T follicular helper cell (primary cell): Measurements from ENCODE around the gene C5orf34.
"Not testable (repeated sequence)": the region's sequence is repeated elsewhere in the genome, so short reads cannot be mapped to it uniquely, and the experiment has no call there.

Experiments
- DNase-seq: peaks from one replicate; pipeline ENCODE4 v3.0.0-alpha.2; 2020; ENCODE audit warnings: low read depth
- total RNA-seq, 2 experiments: gene quantifications; one replicate each; lab custom pipeline; 2026; lab: John Stamatoyannopoulos, UW

The C5orf34 gene, protein sequence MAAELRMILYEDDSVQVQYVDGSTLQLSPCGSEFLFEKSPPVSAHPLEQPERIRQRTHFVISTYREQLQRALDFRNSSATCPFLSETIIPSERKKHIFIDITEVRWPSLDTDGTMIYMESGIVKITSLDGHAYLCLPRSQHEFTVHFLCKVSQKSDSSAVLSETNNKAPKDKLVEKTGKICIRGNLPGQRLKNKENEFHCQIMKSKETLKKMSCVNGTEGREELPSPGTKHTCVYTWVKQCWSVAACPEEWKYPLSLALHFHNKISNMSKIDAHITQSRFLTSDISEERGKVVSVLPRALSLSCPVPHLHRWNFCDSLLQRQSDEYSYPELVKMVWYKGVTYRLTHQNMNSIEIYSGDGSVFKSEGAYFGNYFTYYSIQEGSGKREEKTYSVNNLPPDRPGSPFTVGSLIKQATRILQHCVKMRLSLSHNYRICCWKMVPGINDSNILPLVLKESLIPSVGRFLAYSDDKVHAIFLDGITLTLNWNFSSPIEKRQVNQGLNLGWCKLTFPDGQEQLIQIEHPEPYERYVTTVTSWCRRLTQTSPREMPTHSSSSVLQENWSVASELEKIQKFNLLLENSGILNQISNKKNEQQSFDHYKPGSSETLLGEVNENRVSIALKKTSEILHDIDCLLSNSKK
- total RNA-seq: 4.3 to 4.5 reads per million in 2 experiments

DNA sequence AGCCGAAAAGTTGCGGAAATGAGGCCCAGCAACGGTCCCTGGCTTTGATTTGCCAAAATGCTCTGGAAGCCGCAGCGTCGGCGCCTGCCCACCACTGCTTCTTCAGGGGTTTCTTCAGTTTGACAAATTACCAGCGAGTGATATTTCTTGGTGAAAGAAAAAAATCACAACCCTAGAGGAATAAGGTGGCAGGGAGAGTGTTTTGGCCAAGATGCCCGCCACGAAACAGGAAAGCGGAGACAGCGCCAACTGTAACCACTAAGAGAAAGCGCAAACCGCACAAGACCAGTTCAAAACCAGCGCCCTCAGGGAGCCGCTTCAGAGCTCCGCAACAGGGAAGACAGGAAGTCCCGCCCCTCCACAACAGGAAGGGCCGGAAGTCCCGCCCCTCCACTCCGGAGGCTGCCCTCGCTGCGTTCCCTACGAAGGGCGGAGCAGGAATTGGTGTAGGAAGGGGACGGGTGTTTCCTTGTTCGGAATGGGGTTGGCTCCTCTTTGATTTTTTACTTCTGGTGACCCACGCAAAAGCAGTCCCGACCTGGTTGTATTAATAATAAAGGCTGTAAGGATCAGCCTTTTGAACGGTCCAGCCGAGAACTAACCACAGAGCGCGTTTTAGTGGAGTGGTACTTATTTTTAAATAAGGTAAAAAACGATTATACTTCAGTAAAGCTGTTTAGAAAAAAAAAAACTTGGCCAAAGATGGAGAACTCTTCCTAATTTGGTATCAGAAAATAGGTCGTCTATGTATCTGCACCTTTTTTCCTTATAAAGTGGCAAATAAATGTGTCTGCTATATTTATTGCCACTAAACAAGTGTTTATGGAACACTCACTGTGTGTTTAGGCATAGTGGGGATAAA, at the start of gene C5orf34:
Gene C5orf34, minus strand, starts transcription at position 333 of the 862 bp plus-strand sequence. CDS start 5,809 bp downstream, outside the sequence.
- peak; percentile 91 for DNase-seq

DNA sequence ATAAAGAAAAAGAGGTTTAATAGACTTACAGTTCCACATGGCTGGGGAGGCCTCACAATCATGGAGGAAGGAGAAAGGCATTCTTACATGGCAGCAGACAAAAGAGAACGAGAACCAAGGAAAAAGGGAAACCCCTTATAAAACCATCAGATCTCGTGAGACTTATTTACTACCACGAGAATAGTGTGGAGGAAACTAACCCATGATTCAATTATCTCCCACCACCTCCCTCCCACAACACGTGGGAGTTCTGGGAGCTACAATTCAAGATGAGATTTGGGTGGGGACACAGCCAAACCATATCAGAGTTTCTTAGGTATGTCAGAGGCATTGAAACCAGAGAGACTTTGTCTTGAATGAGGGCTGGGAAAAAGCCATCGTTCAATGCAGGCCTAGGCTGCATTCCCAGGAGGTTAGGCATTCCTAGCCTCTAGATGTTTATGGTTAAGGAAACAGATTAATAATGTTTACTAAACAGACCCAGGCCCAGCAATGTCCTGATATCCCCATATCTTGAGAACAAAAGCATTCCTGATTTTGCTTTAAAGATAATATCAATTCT, 49.4 kb upstream of the C5orf34 start:
- DNase-seq: no peak

DNA sequence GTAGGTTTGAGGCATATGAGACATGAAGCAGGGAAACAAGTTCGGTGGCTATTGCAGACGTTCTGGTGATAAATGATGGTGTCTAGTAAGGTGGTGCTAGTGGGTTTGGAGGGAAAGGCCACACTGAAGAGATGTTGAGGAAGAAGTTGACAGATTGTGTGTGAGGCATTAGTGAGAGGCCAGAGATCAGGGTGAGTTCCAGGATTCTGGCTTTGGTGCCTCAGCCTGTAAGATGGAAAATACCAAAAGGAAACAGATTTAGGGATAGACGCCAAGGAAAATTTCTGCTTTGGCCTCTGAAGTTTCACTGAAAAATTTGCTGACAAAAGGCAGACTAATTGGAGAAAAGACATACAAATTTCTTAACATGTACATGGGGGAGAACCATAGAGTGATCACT, 48.4 kb upstream of the C5orf34 start:
- no peak for DNase-seq

DNA sequence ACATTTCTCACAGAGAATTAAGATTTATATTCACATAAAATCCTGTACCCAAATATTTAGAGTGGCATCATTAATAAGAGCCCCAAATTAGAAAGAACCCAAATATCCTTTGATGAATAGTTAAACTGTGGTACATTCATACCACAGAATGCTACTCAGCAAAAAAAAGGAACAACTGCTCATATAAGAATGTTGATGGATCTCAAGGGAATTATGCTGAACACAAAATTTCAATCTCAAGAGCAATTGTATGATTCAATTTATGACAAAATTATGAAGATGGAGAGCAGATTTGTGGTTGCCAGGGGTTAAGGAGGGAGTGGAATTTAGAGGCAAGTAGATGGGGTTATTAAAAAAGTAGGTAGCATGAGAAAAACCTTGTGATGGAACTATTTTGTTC, 46.4 kb upstream of the C5orf34 start:
- no peak for DNase-seq

DNA sequence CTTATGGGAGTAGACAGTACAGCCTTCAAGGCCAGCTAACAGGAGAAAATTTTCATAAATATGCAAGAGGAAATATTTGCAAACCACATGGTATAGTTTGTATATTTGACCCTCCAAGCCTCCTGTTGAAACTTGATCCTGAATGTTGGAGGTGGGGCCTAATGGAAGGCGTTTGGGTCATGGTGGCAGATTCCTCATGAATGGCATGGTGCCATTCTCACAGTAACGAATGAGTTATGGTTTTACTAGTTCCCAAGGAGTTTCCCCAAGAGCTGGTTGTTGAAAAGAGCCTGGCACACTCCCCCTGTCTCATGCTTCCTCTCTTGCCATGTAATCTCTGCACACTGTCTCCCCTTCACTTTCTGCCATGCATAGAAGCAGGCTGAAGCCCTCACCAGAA, 45.2 kb upstream of the C5orf34 start:
- DNase-seq: no peak

DNA sequence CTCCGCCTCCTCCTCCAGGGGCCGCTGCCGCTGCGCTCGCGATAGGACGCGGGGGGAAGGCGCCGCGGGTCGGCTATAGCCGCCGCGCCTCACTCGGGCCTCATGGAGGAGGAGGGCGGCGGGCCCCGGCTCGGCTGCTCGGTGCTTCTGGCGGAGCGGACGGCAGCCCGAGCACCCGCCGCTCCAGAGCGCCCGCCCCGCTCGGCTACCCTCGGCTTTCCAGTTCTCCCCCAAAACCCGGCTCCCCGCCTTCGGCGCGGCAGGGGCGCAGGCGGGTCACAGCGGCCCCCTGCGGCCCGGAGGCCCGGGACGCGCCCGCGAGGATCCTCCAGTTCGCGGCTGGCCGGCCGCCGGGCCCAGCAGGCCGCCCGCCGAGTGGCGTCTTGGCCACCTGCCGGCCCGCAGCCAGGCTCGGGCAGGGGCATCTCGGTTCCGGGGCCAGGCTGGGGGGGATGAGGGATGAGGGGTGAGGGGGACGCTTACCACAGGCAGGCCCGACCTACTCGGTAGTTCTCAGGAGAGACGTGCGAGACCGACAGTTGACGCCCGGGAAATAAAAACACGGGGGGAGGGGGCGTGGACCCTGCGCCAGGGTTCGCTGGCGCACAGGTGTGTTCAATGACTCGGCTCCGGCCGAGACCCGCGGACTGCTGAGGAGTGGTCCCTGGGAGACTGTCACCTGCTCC, 42.1 kb upstream of the C5orf34 start, which contains the start of gene PAIP1:
Gene PAIP1, minus strand, starts transcription at position 221 of the 686 bp plus-strand sequence. CDS start 231 bp downstream, outside the sequence.
- DNase-seq: peak; percentile 72

DNA sequence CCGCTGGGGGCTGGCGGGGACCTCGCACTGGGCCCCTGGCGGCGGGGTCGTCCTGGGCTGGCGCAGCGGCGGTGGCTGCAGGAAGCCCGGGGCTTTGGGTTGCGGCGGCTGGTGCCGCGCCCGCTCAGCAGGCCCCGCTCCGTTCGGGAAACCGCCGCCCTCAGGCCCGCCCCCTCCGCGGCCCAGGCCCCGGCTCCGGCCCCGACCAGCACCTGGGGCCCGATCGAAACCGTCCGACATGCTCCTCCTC, 41.6 kb upstream of the C5orf34 start:
- DNase-seq: not testable (repeated sequence)

DNA sequence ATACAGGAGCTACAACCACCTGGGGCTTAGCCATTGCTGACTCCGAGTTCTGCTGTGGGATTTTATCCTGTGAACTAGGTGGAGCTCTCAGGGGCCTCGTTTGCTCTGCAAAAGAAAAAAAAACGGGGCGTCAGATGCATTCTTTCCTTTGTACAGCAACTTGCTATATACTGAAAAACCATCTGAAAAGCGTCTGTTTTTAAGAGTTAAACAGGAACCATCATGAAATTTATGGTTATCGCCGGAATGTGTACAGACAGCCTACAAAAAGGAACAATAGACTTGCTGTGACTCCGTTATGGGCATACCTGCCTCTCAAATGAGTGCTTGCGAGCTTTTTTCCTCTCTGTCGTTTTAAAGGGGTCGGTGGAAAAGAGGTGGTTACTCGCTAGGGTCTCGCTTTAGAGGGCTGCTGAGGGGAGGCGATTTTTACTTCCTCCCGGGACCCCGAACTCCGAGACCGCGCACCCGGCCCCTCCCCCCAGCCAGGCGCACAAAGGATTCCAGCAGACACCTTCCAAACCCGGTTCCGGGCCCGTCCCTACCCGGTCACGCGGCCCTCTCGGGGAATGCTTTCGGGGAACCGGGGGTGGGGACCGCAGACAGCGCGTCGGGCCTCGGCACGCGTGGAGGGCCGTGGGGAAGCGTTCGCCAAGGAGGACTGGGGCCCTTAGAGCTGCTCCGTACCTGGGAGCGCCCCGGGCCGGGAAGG, 41.1 kb upstream of the C5orf34 start:
- DNase-seq: peak; percentile 20

DNA sequence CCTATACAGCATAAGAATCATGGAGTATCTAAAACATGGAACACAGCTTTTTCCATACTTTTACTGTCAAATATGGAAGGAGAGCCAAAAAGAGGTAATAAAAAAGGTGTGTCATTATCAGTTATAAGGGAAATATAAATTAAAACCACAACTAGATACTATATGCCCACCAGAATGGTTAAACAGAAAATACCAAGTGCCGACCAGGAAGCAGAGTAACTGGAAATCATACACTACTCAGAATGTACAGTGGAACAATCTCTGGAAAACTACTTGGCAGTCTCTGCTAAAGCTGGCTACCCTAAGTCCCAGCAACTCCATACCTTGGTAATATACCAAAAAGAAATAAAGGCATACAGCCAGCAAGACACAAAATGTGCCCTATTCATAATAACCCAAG, 39.5 kb upstream of the C5orf34 start:
- no peak for DNase-seq

DNA sequence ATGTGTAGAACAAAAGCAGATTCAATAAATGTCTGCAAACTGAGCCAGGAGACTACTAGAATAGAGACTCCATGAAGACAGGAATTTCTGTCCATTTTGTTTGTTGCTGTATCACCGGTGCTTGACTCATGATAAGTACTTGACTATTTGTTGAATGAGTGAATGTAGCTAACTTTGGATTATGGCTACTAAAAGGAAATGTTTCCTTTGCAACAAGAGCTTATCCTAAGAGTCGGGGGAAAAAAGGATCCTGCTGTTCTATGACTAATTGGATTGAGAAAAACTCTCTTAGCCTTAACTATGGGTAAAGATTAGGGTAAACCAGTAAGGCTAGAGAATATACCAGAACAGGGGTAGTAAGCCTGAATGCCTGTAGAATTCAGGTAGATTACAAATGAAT, 38.4 kb upstream of the C5orf34 start:
- DNase-seq: no peak

DNA sequence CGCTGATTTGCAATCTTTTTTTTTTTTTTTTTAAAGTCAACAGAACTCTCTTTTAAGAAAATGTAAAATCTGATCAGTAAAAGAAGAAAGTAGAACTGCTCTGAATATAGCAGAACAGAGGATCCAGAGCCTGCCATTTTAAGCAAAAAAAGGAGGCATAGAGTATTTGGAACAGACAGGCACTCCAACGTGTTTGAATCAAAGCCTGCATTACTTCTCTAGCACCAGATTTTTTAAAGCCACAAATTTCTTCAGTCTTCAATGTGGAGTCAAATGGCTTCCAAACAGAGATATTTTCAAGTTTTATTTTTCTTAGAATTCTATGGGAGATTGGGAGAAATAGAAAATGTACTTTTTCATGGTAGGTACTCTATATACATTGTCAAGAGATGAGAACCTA, 36.8 kb upstream of the C5orf34 start:
- no peak for DNase-seq

DNA sequence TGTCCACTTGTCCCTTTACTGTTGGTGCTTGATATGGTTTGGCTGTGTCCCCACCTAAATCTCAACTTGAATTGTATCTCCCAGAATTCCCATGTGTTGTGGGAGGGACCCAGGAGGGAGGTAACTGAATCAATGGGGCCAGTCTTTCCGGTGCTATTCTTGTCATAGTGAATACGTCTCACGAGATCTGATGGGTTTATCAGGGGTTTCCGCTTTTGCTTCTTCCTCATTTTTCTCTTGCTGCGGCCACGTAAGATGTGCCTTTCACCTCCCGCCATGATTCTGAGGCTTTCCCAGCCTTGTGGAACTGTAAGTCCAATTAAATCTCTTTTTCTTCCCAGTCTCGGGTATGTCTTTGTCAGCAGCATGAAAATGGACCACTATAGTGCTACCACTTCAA, 34.3 kb upstream of the C5orf34 start:
- DNase-seq: not testable (repeated sequence)

DNA sequence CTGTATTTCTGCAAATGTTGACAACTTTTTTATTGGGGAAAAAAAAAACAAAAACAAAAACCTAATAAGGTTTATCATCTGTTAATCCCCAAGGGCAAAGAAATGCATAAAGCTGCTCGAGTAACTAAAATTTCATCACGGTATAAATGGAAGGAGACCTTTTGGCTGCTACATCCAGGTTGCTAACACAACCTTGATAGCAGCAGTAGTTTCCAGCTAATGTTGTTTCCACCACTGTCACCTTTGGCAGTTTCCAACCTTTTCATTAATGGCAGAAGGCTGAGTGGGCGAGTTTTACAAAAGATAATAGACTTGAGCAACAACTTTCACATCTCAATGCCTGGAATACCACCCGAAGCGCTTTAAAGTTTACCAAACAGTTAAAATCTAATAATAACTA, 33.4 kb upstream of the C5orf34 start:
- DNase-seq: no peak

DNA sequence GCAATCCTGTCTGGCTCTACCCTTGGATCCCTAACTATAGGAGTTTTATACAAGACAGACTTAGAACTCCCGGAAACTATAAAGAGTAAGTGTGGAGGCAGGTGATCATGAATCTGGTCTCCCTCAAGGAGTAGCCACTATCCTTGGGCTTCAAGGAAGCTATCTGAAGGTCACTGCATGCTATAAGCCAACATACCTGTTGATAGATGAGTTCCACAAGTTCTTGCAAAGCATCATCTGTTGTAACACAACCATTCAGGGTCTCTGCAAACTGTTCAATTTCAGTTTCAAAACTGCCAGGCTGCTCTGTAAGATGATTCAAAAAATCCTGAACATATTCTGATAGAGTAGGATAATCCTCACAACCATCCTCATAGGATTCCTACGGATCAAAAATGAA, 32.6 kb upstream of the C5orf34 start:
- DNase-seq: no peak

DNA sequence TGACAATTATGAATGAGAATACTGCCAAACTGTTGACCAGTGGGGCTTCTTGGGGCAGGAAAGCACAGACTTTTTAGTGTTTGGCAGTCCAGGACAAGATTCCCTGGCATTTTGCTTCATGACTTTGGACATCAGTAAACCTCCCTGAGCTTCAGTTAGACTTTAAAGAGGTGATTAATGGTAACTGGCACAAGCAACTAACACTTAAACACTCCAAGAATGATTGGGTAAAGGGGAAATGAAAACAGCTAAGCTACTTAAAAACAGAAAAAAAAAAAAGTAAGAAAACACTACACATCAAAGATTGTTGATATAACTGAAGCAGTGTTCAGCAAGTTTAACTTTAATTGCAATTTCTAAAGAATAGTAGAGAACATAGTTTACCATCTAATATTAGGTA, 28.5 kb upstream of the C5orf34 start:
- DNase-seq: no peak

DNA sequence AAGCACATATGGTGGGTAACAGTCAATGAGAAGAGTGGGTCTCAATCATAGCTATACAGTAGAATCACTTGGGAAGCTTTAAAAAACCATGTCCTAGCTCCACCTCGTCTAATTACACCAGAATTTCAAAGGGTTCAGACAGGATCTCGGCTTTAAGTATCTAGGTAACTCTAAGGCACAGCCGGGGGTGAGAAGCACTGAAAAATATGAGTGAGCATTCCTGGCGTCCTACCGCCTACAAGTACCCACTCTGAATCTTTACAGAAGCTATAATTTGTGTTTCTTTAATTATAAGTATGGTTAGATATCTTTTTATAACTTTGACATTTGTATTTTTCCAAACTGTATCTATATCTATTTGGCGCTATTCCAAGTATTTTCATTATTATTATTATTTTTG, 25.8 kb upstream of the C5orf34 start:
- DNase-seq: no peak

DNA sequence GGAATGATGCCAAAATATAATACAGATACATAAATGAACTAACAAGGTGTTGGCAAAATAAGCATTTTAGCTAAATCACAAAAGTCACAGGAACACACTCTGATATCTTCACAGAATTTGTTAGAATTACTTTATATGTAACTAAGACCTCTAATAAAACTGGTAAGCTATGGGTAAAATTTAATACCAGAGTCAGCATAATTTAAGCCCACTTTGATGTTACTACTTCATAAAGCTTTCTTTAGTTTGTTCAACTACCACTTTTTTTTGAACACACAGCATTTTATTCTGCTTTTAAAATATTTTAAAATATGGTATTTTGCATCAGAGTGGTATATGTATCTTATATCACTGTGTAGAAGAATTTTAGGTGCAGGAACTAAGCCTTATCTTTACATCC, 22.0 kb upstream of the C5orf34 start:
- DNase-seq: no peak

DNA sequence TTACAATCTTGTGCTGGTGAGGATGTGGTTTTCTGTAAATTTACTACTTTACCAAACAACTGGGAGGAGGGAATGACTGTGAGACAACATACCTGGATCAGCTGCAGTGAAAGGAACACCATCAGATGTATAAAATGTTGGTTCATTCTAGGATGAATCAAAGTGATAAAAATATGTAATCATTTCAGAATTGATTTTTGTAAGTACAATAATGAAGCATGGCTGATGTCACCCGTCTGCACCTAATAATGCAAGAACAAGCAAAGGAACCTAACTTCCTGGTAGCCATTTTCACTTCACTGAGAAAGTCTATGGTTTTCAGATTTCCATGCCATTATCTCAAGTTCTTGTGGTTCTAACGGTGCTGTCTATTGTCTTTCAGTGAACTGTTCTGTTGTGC, 18.7 kb upstream of the C5orf34 start:
- DNase-seq: no peak

DNA sequence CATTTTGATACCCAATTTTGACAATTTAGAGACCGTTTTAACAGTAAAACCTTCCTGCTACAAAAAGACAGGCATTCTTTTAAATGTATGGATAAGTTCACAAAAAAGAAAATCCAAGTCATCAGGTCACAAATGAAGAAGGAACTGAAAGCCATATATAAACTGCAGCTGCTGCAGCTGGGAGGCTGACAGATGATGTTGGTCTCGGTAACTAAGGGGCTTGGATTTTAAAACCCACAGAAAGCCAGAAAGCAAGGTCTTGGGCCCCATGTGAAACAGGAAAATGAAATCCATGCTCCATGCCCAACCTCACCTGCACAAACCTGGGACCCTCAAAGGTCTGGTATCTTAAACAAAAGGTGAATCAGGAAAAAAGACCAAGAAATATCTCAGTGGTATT, 15.7 kb upstream of the C5orf34 start:
- DNase-seq: no peak

DNA sequence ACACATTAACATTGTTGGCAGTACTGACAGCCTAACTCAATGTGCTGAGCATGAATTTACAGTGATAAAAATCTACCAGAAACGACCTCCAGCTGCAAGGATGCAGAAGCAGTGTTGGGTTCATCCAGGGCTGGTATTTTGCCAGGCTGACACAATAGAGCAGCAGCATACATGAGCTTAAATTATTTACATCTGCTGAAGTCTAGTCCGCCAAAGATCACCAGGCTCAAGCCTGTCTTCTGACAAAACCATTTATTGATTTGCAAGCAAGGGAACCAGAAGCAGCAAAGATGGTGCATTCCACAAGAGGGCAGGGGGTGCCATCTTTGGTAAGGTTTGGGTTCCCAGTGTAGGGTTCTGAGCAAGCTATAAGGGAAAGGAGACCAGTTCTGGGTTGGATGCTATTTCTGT, 8.7 kb upstream of the C5orf34 start:
- DNase-seq: no peak

DNA sequence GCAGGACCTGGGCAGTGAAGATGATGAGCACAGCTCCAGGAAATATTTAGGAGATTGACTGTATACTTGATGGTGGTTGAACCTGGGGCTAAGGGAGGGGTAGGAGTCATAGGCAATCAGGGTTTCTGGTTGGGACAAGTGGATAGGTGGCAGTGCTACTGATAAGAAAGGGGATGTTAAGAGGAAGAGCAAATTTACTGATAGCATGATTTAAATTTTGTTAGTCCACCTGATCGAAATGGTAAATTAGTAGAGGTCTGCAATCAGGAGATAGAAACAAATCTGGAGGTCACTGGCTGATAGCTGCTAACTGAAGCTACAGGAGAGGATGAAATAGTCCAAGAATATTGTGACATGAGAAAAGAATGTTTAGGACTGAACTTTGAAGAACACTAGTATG, 5.7 kb upstream of the C5orf34 start:
- no peak for DNase-seq
